Loucy (cell line): ENCODE results near the gene SH3BP5.

ENCODE experiments used
- H2AFZ ChIP-seq: fragments of 200-600 bp; sonication (generic); 2 replicates; pipeline ENCODE4 v1.6.0; 2016; ENCODE audit warnings: antibody characterized with exemption, mild to moderate bottlenecking, low read length, moderate library complexity
- H3F3A ChIP-seq: fragments of 200-600 bp; 2 replicates; pipeline ENCODE4 v1.6.0; 2016; ENCODE audit warnings: antibody characterized with exemption, low read depth, mild to moderate bottlenecking
- H3K27me3 ChIP-seq: fragments of 200-600 bp; sonication (generic); 2 replicates; pipeline ENCODE4 v1.6.1; 2014; ENCODE audit warnings: low read length, mild to moderate bottlenecking; ENCODE audit not compliant: insufficient read depth, poor library complexity, severe bottlenecking
- H3K36me3 ChIP-seq: fragments of 200-600 bp; sonication (generic); 2 replicates; pipeline ENCODE4 v1.6.1; 2016; ENCODE audit warnings: low read length; ENCODE audit not compliant: insufficient read depth
- H3K4me1 ChIP-seq: fragments of 200-600 bp; sonication (generic); 2 replicates; pipeline ENCODE4 v1.5.1; 2014; ENCODE audit warnings: low read length, mild to moderate bottlenecking; ENCODE audit not compliant: insufficient read depth, poor library complexity, severe bottlenecking
- H3K4me2 ChIP-seq: fragments of 200-600 bp; sonication (generic); 2 replicates; pipeline ENCODE4 v1.6.0; 2014; ENCODE audit warnings: antibody characterized with exemption, low read length, low read depth, mild to moderate bottlenecking; ENCODE audit not compliant: poor library complexity, severe bottlenecking
- H3K4me3 ChIP-seq: fragments of 200-600 bp; sonication (generic); 2 replicates; pipeline ENCODE4 v1.5.1; 2014; ENCODE audit warnings: low read length, mild to moderate bottlenecking, mixed read lengths; ENCODE audit not compliant: poor library complexity, severe bottlenecking
- H3K79me2 ChIP-seq: fragments of 200-600 bp; sonication (generic); 2 replicates; pipeline ENCODE4 v1.6.1; 2014; ENCODE audit warnings: low read length; ENCODE audit not compliant: insufficient read depth
- H3K9ac ChIP-seq: fragments of 200-600 bp; sonication (generic); 2 replicates; pipeline ENCODE4 v1.6.0; 2014; ENCODE audit warnings: mild to moderate bottlenecking, low read depth, low read length, moderate library complexity; ENCODE audit not compliant: poor library complexity, severe bottlenecking
- H3K9me2 ChIP-seq: fragments of 200-600 bp; sonication (generic); replicated peaks from 2 replicates; pipeline ENCODE4 v1.6.1; 2016; ENCODE audit warnings: low read depth, low read length, mixed read lengths
- H3K9me3 ChIP-seq: fragments of 200-600 bp; sonication (generic); 2 replicates; pipeline ENCODE4 v1.6.1; 2014; ENCODE audit warnings: mild to moderate bottlenecking, antibody characterized with exemption, low read length, low read depth; ENCODE audit not compliant: insufficient read depth
- H4K20me1 ChIP-seq: fragments of 200-600 bp; sonication (generic); 2 replicates; pipeline ENCODE4 v1.6.0; 2014; ENCODE audit warnings: antibody characterized with exemption, low read length, mild to moderate bottlenecking; ENCODE audit not compliant: insufficient read depth, poor library complexity, severe bottlenecking
- CTCF ChIP-seq: fragments of 200-600 bp; sonication (generic); conservative IDR thresholded peaks from 2 replicates; pipeline ENCODE4 v1.5.1; 2014; ENCODE audit warnings: mild to moderate bottlenecking, antibody characterized with exemption, low read length
- EZH2phosphoT487 ChIP-seq: fragments of 200-600 bp; IDR thresholded peaks from 2 replicates; pipeline ENCODE4 v1.6.1; 2018; ENCODE audit warnings: antibody characterized with exemption, mild to moderate bottlenecking, moderate library complexity, borderline replicate concordance

SH3BP5 gene

GRCh38 chr3:15264486-15264885 is 67.9 kb downstream of the SH3BP5 start:
- Histone ChIP-seq H3K9me3 (no peaks in the 10 kb centered on the region), H2AFZ (no peak overlapping the region), H3K27me3 (no peaks in the 10 kb centered on the region), H3K4me3 (no peak overlapping the region), H3F3A (no peaks in the 10 kb centered on the region), H4K20me1 (no peaks in the 10 kb centered on the region), H3K4me2 (no peak overlapping the region), H3K9me2 (no peaks in the 10 kb centered on the region), H3K4me1 (peaks cover 17% of the 10 kb centered on the region), H3K9ac (no peak overlapping the region), H3K79me2 (no peaks in the 10 kb centered on the region; the same call in 1 of the 2 replicates), H3K36me3 (peaks cover 61% of the 10 kb centered on the region; the same call in 1 of the 2 replicates)
- TF ChIP-seq CTCF, result no peak
- TF ChIP-seq EZH2phosphoT487, result no peak

- Histone ChIP-seq H3K36me3 (peaks cover 61% of the 10 kb centered on the region; the same call in 1 of the 2 replicates), H2AFZ (no peak overlapping the region), H3K4me3 (no peak overlapping the region), H3K79me2 (no peaks in the 10 kb centered on the region; the same call in 1 of the 2 replicates), H3F3A (no peaks in the 10 kb centered on the region), H3K4me1 (peaks cover 13% of the 10 kb centered on the region), H4K20me1 (no peaks in the 10 kb centered on the region), H3K9me3 (no peaks in the 10 kb centered on the region), H3K9ac (no peak overlapping the region), H3K27me3 (no peaks in the 10 kb centered on the region), H3K9me2 (no peaks in the 10 kb centered on the region), H3K4me2 (no peak overlapping the region)
- TF ChIP-seq CTCF, result no peak
- no peak for TF ChIP-seq EZH2phosphoT487
Observed at GRCh38 chr3:15263926-15264325, 68.5 kb downstream of the SH3BP5 start.

DNA sequence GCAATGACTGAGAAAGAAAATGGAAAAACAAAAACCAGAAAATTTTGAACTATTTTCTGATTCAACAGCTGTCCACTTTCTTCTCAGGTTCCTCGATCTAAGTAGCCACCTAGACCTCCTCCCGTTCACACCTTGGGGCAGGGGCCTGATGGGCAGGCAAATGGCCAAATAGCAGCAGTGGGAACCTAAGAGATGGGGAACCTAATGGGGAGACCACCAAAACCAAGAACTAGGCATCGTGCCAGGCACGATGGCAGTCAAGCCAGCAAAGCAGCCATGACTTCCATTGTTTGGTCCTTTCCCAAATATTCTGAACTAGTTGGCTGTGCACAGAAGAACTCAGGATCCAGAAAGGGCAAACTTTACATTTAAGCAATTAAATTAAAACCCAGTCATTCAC is 69.3 kb downstream of the SH3BP5 start:
- Histone ChIP-seq H3K36me3 (peaks cover 62% of the 10 kb centered on the region; the same call in 1 of the 2 replicates), H3F3A (no peaks in the 10 kb centered on the region)
- TF ChIP-seq CTCF (no peak), EZH2phosphoT487 (no peak)

More for the DNA sequence above, 69.3 kb downstream of the SH3BP5 start:
- Histone ChIP-seq H4K20me1 (no peaks in the 10 kb centered on the region), H3K27me3 (no peaks in the 10 kb centered on the region), H3K9me2 (no peaks in the 10 kb centered on the region), H3K9me3 (no peaks in the 10 kb centered on the region), H3K4me2 (no peak overlapping the region), H2AFZ (no peak overlapping the region), H3K4me3 (no peak overlapping the region), H3K9ac (no peak overlapping the region), H3K79me2 (no peaks in the 10 kb centered on the region; the same call in 1 of the 2 replicates), H3K4me1 (peaks cover 10% of the 10 kb centered on the region)
